GM18502 (cell line): ENCODE results near the gene KAT2B.

Experiments
- ATAC-seq: cut with Tn5 transposase; IDR thresholded peaks from one replicate; pipeline ENCODE4 v1.9.1; 2021; ENCODE audit warnings: mild to moderate bottlenecking; ENCODE audit not compliant: unreplicated experiment, poor library complexity

The KAT2B gene

GRCh38 chr3:20136231-20136630 is 96.0 kb downstream of the KAT2B start:
- no peak for ATAC-seq

DNA sequence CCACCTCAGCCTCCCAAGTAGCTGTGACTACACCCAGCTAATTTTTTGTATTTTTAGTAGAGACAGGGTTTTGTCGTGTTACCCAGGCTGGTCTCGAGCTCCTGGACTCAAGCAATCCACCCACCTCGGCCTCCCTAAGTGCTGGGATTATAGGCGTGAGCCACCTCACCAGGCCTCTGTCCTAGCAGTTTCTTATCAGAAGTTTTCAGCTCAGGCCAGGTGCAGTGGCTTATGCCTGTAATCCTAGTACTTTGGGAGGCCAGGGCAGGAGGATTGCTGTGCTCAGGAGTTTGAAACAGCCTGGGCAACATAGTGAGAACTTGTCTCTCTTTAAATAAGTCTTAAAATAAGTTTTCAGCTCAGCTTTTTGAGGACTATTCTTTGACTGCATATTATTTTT is 97.4 kb downstream of the KAT2B start:
- ATAC-seq, result no peak

DNA sequence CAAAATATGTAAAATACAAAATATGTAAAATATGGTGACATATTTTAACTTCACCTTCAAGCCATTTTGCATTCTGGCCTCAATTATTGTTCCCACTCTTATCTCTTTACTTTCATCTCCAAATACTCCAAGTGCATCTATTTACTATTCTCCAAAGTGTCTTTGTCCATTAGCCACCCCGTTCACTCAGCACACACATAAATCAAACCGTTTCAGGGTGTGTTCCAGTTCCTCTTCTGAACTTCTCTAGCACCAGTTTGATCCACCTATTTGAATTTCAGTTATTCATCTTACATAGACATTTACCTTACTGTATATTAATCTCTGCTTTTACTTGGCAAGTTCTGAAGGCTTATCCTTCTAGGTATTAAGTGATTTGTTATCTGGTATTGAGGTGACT is 100.6 kb downstream of the KAT2B start:
- no peak for ATAC-seq

- no peak for ATAC-seq
Observed at GRCh38 chr3:20141316-20141715, 101.1 kb downstream of the KAT2B start.

DNA sequence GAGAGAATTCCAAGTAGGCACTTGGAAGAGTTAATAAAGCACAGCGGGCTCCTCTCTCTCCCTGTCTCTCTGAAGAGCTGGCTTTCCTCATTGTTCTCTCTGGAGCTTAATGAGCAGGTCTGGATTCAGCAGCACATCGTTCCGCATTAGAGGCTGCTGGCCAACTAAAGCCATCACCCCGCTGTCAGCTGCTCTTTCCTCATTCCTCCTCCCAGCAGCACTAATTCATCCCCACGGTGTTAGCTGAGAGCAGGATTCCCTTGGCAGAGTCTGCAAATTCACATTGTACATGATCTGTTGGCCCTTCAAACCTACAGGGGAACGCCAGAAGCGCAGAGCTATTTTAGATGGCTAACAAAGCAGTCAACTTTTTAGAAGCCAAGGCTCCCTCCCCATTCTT is 101.6 kb downstream of the KAT2B start:
- ATAC-seq, result no peak

GRCh38 chr3:20142517-20142916 is 102.3 kb downstream of the KAT2B start:
- ATAC-seq, result no peak

DNA sequence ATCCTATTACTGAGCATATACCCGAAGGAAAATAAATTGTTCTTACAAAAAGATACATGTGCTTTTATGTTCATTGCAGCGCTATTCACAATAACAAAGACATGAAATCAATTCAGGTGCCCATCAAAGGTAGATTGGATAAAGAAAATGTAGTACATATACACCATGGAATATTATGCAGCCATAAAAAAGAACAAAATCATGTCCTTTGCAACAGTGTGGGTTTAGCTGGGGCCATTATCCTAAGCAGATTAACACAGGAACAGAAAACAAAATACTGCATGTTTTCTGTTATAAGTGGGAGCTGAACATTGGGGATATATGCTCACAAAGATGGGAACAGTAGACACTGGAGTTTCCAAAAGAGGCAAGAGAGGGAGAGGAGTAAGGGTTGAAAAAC is 103.3 kb downstream of the KAT2B start:
- ATAC-seq, result no peak

GRCh38 chr3:20145874-20146273 is 105.6 kb downstream of the KAT2B start:
- no peak for ATAC-seq

GRCh38 chr3:20146301-20146700 is 106.1 kb downstream of the KAT2B start:
- no peak for ATAC-seq

GRCh38 chr3:20147361-20147760 is 107.1 kb downstream of the KAT2B start:
- no peak for ATAC-seq

- ATAC-seq, result no peak
Observed at GRCh38 chr3:20148466-20148865, 108.2 kb downstream of the KAT2B start.

- no peak for ATAC-seq
Observed at GRCh38 chr3:20154078-20154477, 113.8 kb downstream of the KAT2B start.

- ATAC-seq, result no peak
Observed at GRCh38 chr3:20154928-20155327, 114.7 kb downstream of the KAT2B start.

DNA sequence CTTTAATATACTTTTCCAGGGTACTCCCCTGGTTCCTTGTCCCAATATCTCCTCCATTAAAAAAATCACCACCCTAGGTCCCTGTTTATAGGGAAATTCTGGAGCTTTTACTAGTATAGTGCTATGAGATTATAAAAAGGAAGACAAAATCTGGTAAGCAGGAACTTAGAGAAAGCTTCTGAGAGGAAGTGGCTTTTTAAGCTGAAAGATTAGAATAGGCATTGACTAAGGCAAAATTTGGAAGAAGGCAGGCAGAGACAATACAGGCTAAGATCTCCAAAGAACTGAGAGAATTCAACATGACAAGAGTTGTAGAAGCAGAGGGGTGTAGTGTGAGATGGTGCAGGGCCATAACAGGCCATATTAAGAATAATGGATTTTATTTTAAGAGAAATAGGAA is 120.0 kb downstream of the KAT2B start:
- no peak for ATAC-seq

DNA sequence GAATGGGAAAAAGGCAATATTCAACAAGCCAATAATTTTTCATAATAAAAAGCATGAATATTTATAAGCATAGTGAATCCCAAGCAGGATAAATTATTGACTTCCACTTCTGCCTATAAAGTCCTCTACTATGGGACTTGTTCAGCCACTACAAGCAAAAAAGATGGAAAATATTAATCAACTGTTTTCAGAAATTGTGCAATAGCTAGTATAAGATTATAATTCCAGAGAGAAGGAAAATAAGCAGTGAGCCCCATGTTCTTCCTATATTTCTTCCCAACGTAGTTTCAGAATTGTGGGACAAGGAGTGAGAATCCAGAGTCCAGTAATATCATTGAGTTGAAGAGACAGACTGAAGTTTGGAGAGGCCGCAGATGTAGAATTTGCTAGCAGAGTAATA is 121.5 kb downstream of the KAT2B start:
- ATAC-seq, result no peak

- ATAC-seq, result no peak
Observed at GRCh38 chr3:20173844-20174410, 133.7 kb downstream of the KAT2B start.

DNA sequence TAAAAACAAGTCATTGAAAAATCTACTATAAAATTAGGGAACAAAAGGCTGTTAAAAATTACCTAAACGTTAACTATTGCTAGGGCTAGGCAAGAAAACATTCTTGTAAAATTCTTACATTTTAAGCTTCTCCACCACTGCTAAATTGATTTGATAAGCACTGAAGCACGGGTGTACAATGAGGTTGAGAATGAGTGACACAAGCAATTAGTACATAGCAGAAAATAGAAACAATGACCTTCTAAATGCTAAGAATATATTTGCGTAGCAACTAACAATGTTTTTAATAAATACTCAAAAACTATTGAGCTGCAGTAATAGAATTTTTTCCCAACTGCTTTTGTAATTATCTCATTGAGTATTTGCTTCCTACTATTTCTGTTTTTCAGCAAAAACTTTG is 141.0 kb downstream of the KAT2B start:
- no peak for ATAC-seq

- ATAC-seq, result no peak
Observed at GRCh38 chr3:20182206-20182605, 142.0 kb downstream of the KAT2B start.

GRCh38 chr3:20185331-20185678 is 145.1 kb downstream of the KAT2B start:
- ATAC-seq, result peak; percentile 21

GRCh38 chr3:20185679-20186599 is 145.7 kb downstream of the KAT2B start, which contains the start of gene SGO1:
Gene SGO1 (minus strand): TSS chr3:20186206. CDS start chr3:20184027, 2,179 bp downstream.
- ATAC-seq, result peak; percentile 96

GRCh38 chr3:20186600-20187004 is 146.4 kb downstream of the KAT2B start:
- ATAC-seq, result peak; percentile 13

DNA sequence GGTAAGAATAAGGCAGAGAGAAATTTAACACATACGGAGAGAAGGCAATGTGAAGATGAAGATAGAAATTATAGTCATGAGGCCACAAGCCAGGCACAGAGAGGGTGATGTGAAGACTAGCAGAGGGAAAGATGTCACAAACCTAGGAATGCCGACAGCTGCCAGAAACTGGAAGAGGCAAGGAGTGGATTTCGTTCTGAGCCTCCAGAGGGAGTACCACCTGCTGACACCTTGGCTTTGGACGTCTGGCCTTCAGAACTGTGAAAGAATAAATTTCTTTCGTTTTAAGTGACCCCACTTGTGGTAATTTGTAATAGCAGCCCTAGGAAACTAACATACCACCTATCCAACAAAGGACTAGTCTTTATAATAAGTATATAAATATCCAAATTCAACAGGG is 150.7 kb downstream of the KAT2B start:
- no peak for ATAC-seq
